HCT116 (cell line): ENCODE measurements around the gene FGGY. TPM values are rescaled to one million over a fixed set of nuclear protein-coding genes. Genes with fewer than 3 reads are reported as not detected.

Experiments
- ATAC-seq: fragments of 200-7000 bp; cut with Tn5 transposase; 2 replicates; pipeline ENCODE4 v1.9.1; 2020; ENCODE audit warnings: mild to moderate bottlenecking, moderate library complexity
- BruUV-seq: library from RNA; stranded (reverse); fragments of 400-500 nt; replicated peaks from 2 replicates; lab custom pipeline; 2021; lab: Mats Ljungman, UMichigan
- CTCF ChIA-PET: fragments of 300-600 bp; sonication (Branson Sonifier 250); formaldehyde crosslinking; loops from one replicate; lab custom pipeline; 2021; ENCODE audit warnings: antibody characterized with exemption; lab: Charles Lee
- POLR2A ChIA-PET: fragments of 300-600, 350-600 bp; sonication (Branson Sonifier 250); formaldehyde crosslinking; loops from one replicate; lab custom pipeline; 2021; ENCODE audit warnings: antibody characterized with exemption; lab: Charles Lee
- RAD21 ChIA-PET, 2 experiments: fragments of 300-600 bp; sonication (Branson Sonifier 250); formaldehyde crosslinking; loops; one replicate each; lab custom pipeline; 2023; ENCODE audit warnings: low total read pairs in 2 of 2; ENCODE audit not compliant: uncharacterized antibody in 2 of 2, unreplicated experiment in 2 of 2, low non-redundant PET in 1 of 2; lab: Charles Lee
- DNase-seq: peaks from one replicate; pipeline ENCODE4 v3.0.0-alpha.2; 2010; ENCODE audit warnings: low read depth, low spot score
- H2AFZ ChIP-seq: fragments of 200-600 bp; shearing (Covaris generic), sonication (generic); 2 replicates; pipeline ENCODE4 v1.6.1; 2017; ENCODE audit warnings: low read depth, mixed run types, mixed read lengths, antibody characterized with exemption, low read length; ENCODE audit not compliant: poor library complexity, severe bottlenecking
- H3K27ac ChIP-seq: 2 replicates; pipeline ENCODE4 v1.5.1; 2012; ENCODE audit warnings: low read depth, low read length
- H3K27me3 ChIP-seq: fragments of 200-600 bp; sonication (generic); 2 replicates; pipeline ENCODE4 v1.6.1; 2016; ENCODE audit warnings: mixed run types, low read length, mixed read lengths; ENCODE audit not compliant: insufficient read depth
- H3K36me3 ChIP-seq, 2 experiments: fragments of 200-500 bp in 1 of 2; fragments of 200-600 bp in 1 of 2; sonication (Bioruptor generic) in 1 of 2; sonication (generic) in 1 of 2; 2 replicates each; pipeline versions ENCODE4 v1.5.1 to v1.6.1; 2014 to 2016; ENCODE audit warnings: low read length in 2 of 2, inconsistent platforms in 1 of 2, mixed read lengths in 1 of 2, mixed run types in 1 of 2; ENCODE audit not compliant: insufficient read depth in 2 of 2, control insufficient read depth in 1 of 2
- H3K4me1 ChIP-seq, 2 experiments: fragments of 200-600 bp in 1 of 2; sonication (generic) in 1 of 2; 2 replicates each; pipeline versions ENCODE4 v1.5.1 to v1.6.1; 2012 to 2017; ENCODE audit warnings: low read length in 2 of 2, inconsistent platforms in 1 of 2, mild to moderate bottlenecking in 1 of 2, mixed read lengths in 1 of 2, mixed run types in 1 of 2, moderate library complexity in 1 of 2; ENCODE audit not compliant: insufficient read depth in 2 of 2, control insufficient read depth in 1 of 2
- H3K4me2 ChIP-seq: fragments of 200-600 bp; sonication (generic); 2 replicates; pipeline ENCODE4 v1.6.1; 2017; ENCODE audit warnings: mixed run types, low read length, mixed read lengths
- H3K4me3 ChIP-seq, 2 experiments: fragments of 200-600 bp in 1 of 2; sonication (generic) in 1 of 2; replicated peaks in 1 of 2; 2 replicates each; pipeline ENCODE4 v1.5.1; 2011 to 2016; ENCODE audit warnings: low read length in 2 of 2, control low read depth in 1 of 2, low read depth in 1 of 2, mild to moderate bottlenecking in 1 of 2, mixed read lengths in 1 of 2, mixed run types in 1 of 2
- H3K79me2 ChIP-seq: fragments of 200-600 bp; sonication (generic); 2 replicates; pipeline ENCODE4 v1.6.1; 2017; ENCODE audit warnings: mild to moderate bottlenecking, mixed run types, low read length, moderate library complexity, mixed read lengths; ENCODE audit not compliant: insufficient read depth
- H3K9ac ChIP-seq: fragments of 200-600 bp; sonication (generic); 2 replicates; pipeline ENCODE4 v1.6.1; 2016; ENCODE audit warnings: low read length, mixed read lengths
- H3K9me2 ChIP-seq: fragments of 200-600 bp; sonication (generic), shearing (Covaris generic); 2 replicates; pipeline ENCODE4 v1.6.1; 2017; ENCODE audit warnings: mixed run types, mild to moderate bottlenecking, moderate library complexity; ENCODE audit not compliant: insufficient read depth
- H3K9me3 ChIP-seq, 2 experiments: fragments of 200-500 bp in 1 of 2; fragments of 200-600 bp in 1 of 2; sonication (Bioruptor generic) in 1 of 2; sonication (generic) in 1 of 2; 2 replicates each; pipeline ENCODE4 v1.6.1; 2014 to 2017; ENCODE audit warnings: low read length in 2 of 2, mixed read lengths in 2 of 2, inconsistent platforms in 1 of 2, low read depth in 1 of 2, mild to moderate bottlenecking in 1 of 2, mixed run types in 1 of 2, moderate library complexity in 1 of 2; ENCODE audit not compliant: control insufficient read depth in 1 of 2, insufficient read depth in 1 of 2
- H4K20me1 ChIP-seq: fragments of 200-600 bp; sonication (generic), shearing (Covaris generic); 2 replicates; pipeline ENCODE4 v1.6.1; 2017; ENCODE audit warnings: mixed run types, mild to moderate bottlenecking, moderate library complexity; ENCODE audit not compliant: insufficient read depth
- ATF3 ChIP-seq: IDR thresholded peaks from 2 replicates; pipeline ENCODE4 v1.6.1; 2012
- CBX3 ChIP-seq: IDR thresholded peaks from 2 replicates; pipeline ENCODE4 v1.6.1; 2012; ENCODE audit warnings: low read depth
- ELF1 ChIP-seq: IDR thresholded peaks from 2 replicates; pipeline ENCODE4 v1.6.1; 2012; ENCODE audit warnings: low read depth, borderline replicate concordance
- EZH2phosphoT487 ChIP-seq: fragments of 200-600 bp; IDR thresholded peaks from 2 replicates; pipeline ENCODE4 v1.6.1; 2018; ENCODE audit warnings: antibody characterized with exemption, borderline replicate concordance
- FOSL1 ChIP-seq: IDR thresholded peaks from 2 replicates; pipeline ENCODE4 v1.6.1; 2012; ENCODE audit warnings: low read depth
- MAX ChIP-seq: IDR thresholded peaks from 2 replicates; pipeline ENCODE4 v1.6.1; 2012
- POLR2A ChIP-seq: IDR thresholded peaks from 2 replicates; pipeline ENCODE4 v1.7.0; 2011; ENCODE audit warnings: borderline replicate concordance; ENCODE audit not compliant: insufficient read depth, insufficient read length; ENCODE audit errors: extremely low read depth
- POLR2AphosphoS5 ChIP-seq: IDR thresholded peaks from 2 replicates; pipeline ENCODE4 v1.6.1; 2011; ENCODE audit warnings: mild to moderate bottlenecking, low read depth, low read length, moderate library complexity
- RAD21 ChIP-seq: IDR thresholded peaks from 2 replicates; pipeline ENCODE4 v1.6.1; 2012; ENCODE audit warnings: low read depth, mild to moderate bottlenecking
- SIN3A ChIP-seq: IDR thresholded peaks from 2 replicates; pipeline ENCODE4 v1.6.1; 2012; ENCODE audit warnings: low read depth
- ZBTB33 ChIP-seq: IDR thresholded peaks from 2 replicates; pipeline ENCODE4 v1.6.1; 2011; ENCODE audit warnings: mild to moderate bottlenecking, low read length, moderate library complexity; ENCODE audit not compliant: insufficient replicate concordance; ENCODE audit errors: extremely low read depth
- ZNF274 ChIP-seq: fragments of 200-500 bp; sonication (Bioruptor generic); IDR thresholded peaks from 2 replicates; pipeline ENCODE4 v1.6.1; 2014; ENCODE audit warnings: mild to moderate bottlenecking, low read depth, low read length, inconsistent platforms
- intact Hi-C: fragments of 100-400 bp; cut with micrococcal nuclease; formaldehyde crosslinking; loops from 2 replicates; pipeline ENCODE4 v1.10.0; 2022
- total RNA-seq: library from RNA; stranded (reverse); gene quantifications from one replicate; pipeline ENCODE4 v1.2.1, GENCODE V29; 2021; ENCODE audit not compliant: unreplicated experiment

The FGGY gene
- total RNA-seq, 1 experiment from 2014 or later: 10.6 TPM

- CTCF ChIA-PET: no interaction called here
Observed at GRCh38 chr1:59265622-59266021, 31.3 kb upstream of the FGGY start.

More at GRCh38 chr1:59265622-59266021, 31.3 kb upstream of the FGGY start:
- DNase-seq (no peak), ATAC-seq (no peak)
- POLR2A ChIA-PET: no interaction called here
- Histone ChIP-seq H3K9me3 (no peaks in the 10 kb centered on the region), H3K27me3 (no peaks in the 10 kb centered on the region), H3K4me3 (no peak overlapping the region), H3K79me2 (no peaks in the 10 kb centered on the region), H3K9ac (no peak overlapping the region), H3K4me1 (no peaks in the 10 kb centered on the region), H3K27ac (no peak overlapping the region), H4K20me1 (no peaks in the 10 kb centered on the region), H3K36me3 (no peaks in the 10 kb centered on the region), H3K9me2 (no peaks in the 10 kb centered on the region), H2AFZ (no peak overlapping the region), H3K4me2 (no peak overlapping the region)
- RAD21 ChIA-PET: no interaction called here
- no peak for TF ChIP-seq ELF1
- no peak for TF ChIP-seq FOSL1
- no peak for TF ChIP-seq ZNF274
- TF ChIP-seq CBX3: no peak
- no peak for TF ChIP-seq ZBTB33
- TF ChIP-seq EZH2phosphoT487: no peak
- TF ChIP-seq RAD21: no peak
- TF ChIP-seq POLR2A: no peak
- TF ChIP-seq ATF3: no peak
- TF ChIP-seq MAX: no peak
- TF ChIP-seq POLR2AphosphoS5: no peak
- TF ChIP-seq SIN3A: no peak
- intact Hi-C loops: no loop called here
- BruUV-seq: no TSS peak
